ENCODE measurements around the gene COLGALT1. TPM values are rescaled to one million over a fixed set of nuclear protein-coding genes. Genes with fewer than 3 reads are reported as not detected.

Gene COLGALT1
- total RNA-seq, 1 donor from 2014 or later, result 257 TPM

- H3K4me1 Mint-ChIP-seq (ENCODE audit: unreplicated experiment), result peaks cover 17% of the 10 kb centered on the region
- TF ChIP-seq CTCF (IDR thresholded peaks at IDR 0.05; ENCODE audit: unreplicated experiment), result no peak
- peak overlapping the region; percentile 82 for H3K4me3 Mint-ChIP-seq (ENCODE audit: unreplicated experiment)
- peaks cover 9% of the 10 kb centered on the region for H3K27me3 Mint-ChIP-seq (ENCODE audit: unreplicated experiment)
- no peaks in the 10 kb centered on the region for H3K9me3 Mint-ChIP-seq (ENCODE audit: unreplicated experiment)
- DNase-seq (ENCODE audit: low spot score), result peak; percentile 70
- H3K36me3 Mint-ChIP-seq (ENCODE audit: low read depth, unreplicated experiment), result peaks cover 3% of the 10 kb centered on the region
- peak overlapping the region; percentile 98 for H3K27ac Mint-ChIP-seq (ENCODE audit: unreplicated experiment)
These were observed 2.2 kb upstream of the COLGALT1 start for GRCh38 chr19:17553256-17553655.

GRCh38 chr19:17554968-17555479 lies 425 bp upstream of the COLGALT1 start:
- peak overlapping the region; percentile 84 for H3K4me3 Mint-ChIP-seq (ENCODE audit: unreplicated experiment)
- H3K27me3 Mint-ChIP-seq (ENCODE audit: unreplicated experiment), result peaks cover 8% of the 10 kb centered on the region
- no peak for TF ChIP-seq CTCF (IDR thresholded peaks at IDR 0.05; ENCODE audit: unreplicated experiment)
- no peak for DNase-seq (ENCODE audit: low spot score)
- H3K27ac Mint-ChIP-seq (ENCODE audit: unreplicated experiment), result peak overlapping the region; percentile 78
- peaks cover 24% of the 10 kb centered on the region for H3K4me1 Mint-ChIP-seq (ENCODE audit: unreplicated experiment)
- peaks cover 10% of the 10 kb centered on the region for H3K36me3 Mint-ChIP-seq (ENCODE audit: low read depth, unreplicated experiment)
- H3K9me3 Mint-ChIP-seq (ENCODE audit: unreplicated experiment), result no peaks in the 10 kb centered on the region

- TF ChIP-seq CTCF (IDR thresholded peaks at IDR 0.05; ENCODE audit: unreplicated experiment), result no peak
- Mint-ChIP-seq H3K27ac (ENCODE audit: unreplicated experiment) (no peak overlapping the region), H3K27me3 (ENCODE audit: unreplicated experiment) (peaks cover 6% of the 10 kb centered on the region), H3K4me1 (ENCODE audit: unreplicated experiment) (peaks cover 29% of the 10 kb centered on the region), H3K9me3 (ENCODE audit: unreplicated experiment) (no peaks in the 10 kb centered on the region), H3K4me3 (ENCODE audit: unreplicated experiment) (peak overlapping the region; percentile 90), H3K36me3 (ENCODE audit: low read depth, unreplicated experiment) (peaks cover 17% of the 10 kb centered on the region)
- DNase-seq (ENCODE audit: low spot score), result peak; percentile 45
These were observed 722 bp downstream of the COLGALT1 start for GRCh38 chr19:17555929-17556813.

- Mint-ChIP-seq H3K27me3 (ENCODE audit: unreplicated experiment) (peaks cover 6% of the 10 kb centered on the region), H3K4me3 (ENCODE audit: unreplicated experiment) (peak overlapping the region; percentile 90), H3K27ac (ENCODE audit: unreplicated experiment) (peak overlapping the region; percentile 30), H3K36me3 (ENCODE audit: low read depth, unreplicated experiment) (peaks cover 21% of the 10 kb centered on the region), H3K9me3 (ENCODE audit: unreplicated experiment) (no peaks in the 10 kb centered on the region), H3K4me1 (ENCODE audit: unreplicated experiment) (peaks cover 25% of the 10 kb centered on the region)
- DNase-seq (ENCODE audit: low spot score), result no peak
- no peak for TF ChIP-seq CTCF (IDR thresholded peaks at IDR 0.05; ENCODE audit: unreplicated experiment)
These were observed 1.5 kb downstream of the COLGALT1 start for GRCh38 chr19:17556995-17557394.

- H3K27ac Mint-ChIP-seq (ENCODE audit: unreplicated experiment), result no peak overlapping the region
- no peak for TF ChIP-seq CTCF (IDR thresholded peaks at IDR 0.05; ENCODE audit: unreplicated experiment)
- H3K4me3 Mint-ChIP-seq (ENCODE audit: unreplicated experiment), result peak overlapping the region; percentile 90
- H3K4me1 Mint-ChIP-seq (ENCODE audit: unreplicated experiment), result peaks cover 25% of the 10 kb centered on the region
- peaks cover 7% of the 10 kb centered on the region for H3K27me3 Mint-ChIP-seq (ENCODE audit: unreplicated experiment)
- H3K36me3 Mint-ChIP-seq (ENCODE audit: low read depth, unreplicated experiment), result peaks cover 21% of the 10 kb centered on the region
- no peaks in the 10 kb centered on the region for H3K9me3 Mint-ChIP-seq (ENCODE audit: unreplicated experiment)
- no peak for DNase-seq (ENCODE audit: low spot score)
These were observed 2.0 kb downstream of the COLGALT1 start for GRCh38 chr19:17557466-17557865.
